B cell (primary cell): ENCODE measurements around the gene SNCB. TPM values are rescaled to one million over a fixed set of nuclear protein-coding genes. Genes with fewer than 3 reads are reported as not detected.

Source experiments
- ATAC-seq: fragments of 200-7000 bp; cut with Tn5 transposase; one replicate; pipeline ENCODE4 v1.10.0; 2021; ENCODE audit warnings: low read depth, mild to moderate bottlenecking, moderate number of reproducible peaks, moderate library complexity
- CTCF ChIA-PET: fragments of 350-600 bp; sonication (Branson Sonifier 250); formaldehyde crosslinking; loops from one replicate; lab custom pipeline; 2021; ENCODE audit warnings: antibody characterized with exemption, inconsistent platforms; lab: Charles Lee
- POLR2A ChIA-PET: fragments of 350-600 bp; sonication (Branson Sonifier 250); formaldehyde crosslinking; loops from one replicate; lab custom pipeline; 2021; ENCODE audit warnings: antibody characterized with exemption; lab: Charles Lee
- DNase-seq: peaks from one replicate; pipeline ENCODE4 v3.0.0; 2013
- H2AFZ ChIP-seq: 2 replicates; pipeline ENCODE4 v1.6.1; 2012; ENCODE audit warnings: mild to moderate bottlenecking, low read depth, low read length; ENCODE audit not compliant: insufficient read depth, poor library complexity, severe bottlenecking
- H3K27ac ChIP-seq, 2 donors: 1 replicate in 1 of 2; 2 replicates in 1 of 2; pipeline ENCODE4 v1.5.1; 2012 to 2013; ENCODE audit warnings: low read length in 2 of 2, mild to moderate bottlenecking in 2 of 2, moderate library complexity in 1 of 2
- H3K27me3 ChIP-seq, 4 experiments: fragments of 200-600 bp in 1 of 4; sonication (generic) in 1 of 4; replicated peaks in 1 of 4; 1 replicate in 2 of 4; 2 replicates in 2 of 4; pipeline versions ENCODE4 v1.6.1 to v1.7.0; 2013 to 2016; ENCODE audit warnings: low read length in 3 of 4, mild to moderate bottlenecking in 2 of 4, mixed read lengths in 1 of 4, moderate library complexity in 1 of 4; ENCODE audit not compliant: insufficient read depth in 4 of 4, control insufficient read depth in 3 of 4; ENCODE audit errors: control extremely low read depth in 1 of 4
- H3K36me3 ChIP-seq, 2 experiments: replicated peaks in 1 of 2; 1 replicate in 1 of 2; 2 replicates in 1 of 2; pipeline versions ENCODE4 v1.6.1 to v1.7.1; 2013; ENCODE audit warnings: low read length in 1 of 2; ENCODE audit not compliant: insufficient read depth in 2 of 2, control insufficient read depth in 1 of 2; ENCODE audit errors: control extremely low read depth in 1 of 2, extremely low read depth in 1 of 2
- H3K4me1 ChIP-seq, 2 donors: fragments of 200-600 bp in 1 of 2; sonication (generic) in 1 of 2; 1 replicate in 1 of 2; 2 replicates in 1 of 2; pipeline versions ENCODE4 v1.5.1 to v1.6.1; 2013 to 2017; ENCODE audit warnings: low read length in 2 of 2; ENCODE audit not compliant: control insufficient read depth in 2 of 2, insufficient read depth in 2 of 2
- H3K4me2 ChIP-seq: replicated peaks from 2 replicates; pipeline ENCODE3; 2012; ENCODE audit warnings: mild to moderate bottlenecking, low read depth, low read length; ENCODE audit not compliant: poor library complexity, severe bottlenecking
- H3K4me3 ChIP-seq, 5 experiments: fragments of 200-600 bp in 1 of 5; sonication (generic) in 1 of 5; 1 replicate in 3 of 5; 2 replicates in 2 of 5; pipeline versions ENCODE4 v1.5.1 to v1.7.0; 2011 to 2016; ENCODE audit warnings: low read length in 4 of 5, mild to moderate bottlenecking in 4 of 5, low read depth in 2 of 5, control low read depth in 1 of 5, moderate library complexity in 1 of 5; ENCODE audit not compliant: insufficient read depth in 1 of 5; ENCODE audit errors: control extremely low read depth in 1 of 5, extremely low read depth in 1 of 5
- H3K79me2 ChIP-seq: fragments of 200-600 bp; sonication (generic); one replicate; pipeline ENCODE4 v1.6.0; 2016; ENCODE audit warnings: low read length; ENCODE audit not compliant: control insufficient read depth, insufficient read depth
- H3K9ac ChIP-seq: fragments of 200-600 bp; sonication (generic); 2 replicates; pipeline ENCODE4 v1.6.1; 2017; ENCODE audit warnings: mild to moderate bottlenecking, low read length, moderate library complexity
- H3K9me3 ChIP-seq, 3 donors: one replicate each; pipeline versions ENCODE4 v1.6.1 to v1.7.1; 2013; ENCODE audit warnings: low read length in 2 of 3; ENCODE audit not compliant: control insufficient read depth in 2 of 3, insufficient read depth in 1 of 3; ENCODE audit errors: control extremely low read depth in 1 of 3
- H4K20me1 ChIP-seq: 2 replicates; pipeline ENCODE4 v1.6.0; 2012; ENCODE audit warnings: mild to moderate bottlenecking, low read length; ENCODE audit not compliant: insufficient read depth, control insufficient read depth, poor library complexity, severe bottlenecking
- H3K27ac Mint-ChIP-seq: one replicate; pipeline ENCODE4 v1.8.0; 2021; ENCODE audit warnings: mixed read lengths
- H3K27me3 Mint-ChIP-seq: one replicate; pipeline ENCODE4 v1.8.0; 2021; ENCODE audit warnings: mixed read lengths
- H3K4me1 Mint-ChIP-seq: one replicate; pipeline ENCODE4 v1.8.0; 2021; ENCODE audit warnings: mixed read lengths
- H3K4me3 Mint-ChIP-seq: one replicate; pipeline ENCODE4 v1.8.0; 2021; ENCODE audit warnings: mixed read lengths
- H3K9me3 Mint-ChIP-seq: one replicate; pipeline ENCODE4 v1.8.0; 2022; ENCODE audit warnings: mixed read lengths; ENCODE audit not compliant: insufficient read depth
- CTCF ChIP-seq: fragments of 200-600 bp; IDR thresholded peaks from one replicate; pipeline ENCODE4 v1.8.0; 2022; ENCODE audit warnings: antibody characterized with exemption, mild to moderate bottlenecking
- EZH2 ChIP-seq: IDR thresholded peaks from 2 replicates; pipeline ENCODE4 v1.6.1; 2012; ENCODE audit warnings: borderline replicate concordance, low read depth, mild to moderate bottlenecking, moderate library complexity, low read length; ENCODE audit not compliant: insufficient read depth, poor library complexity, severe bottlenecking
- WGBS: methylation state at CpG from one replicate; pipeline ENCODE4 v1.1.5; 2013; ENCODE audit warnings: missing lambda C conversion rate; ENCODE audit not compliant: insufficient coverage; 5-methylcytosine and 5-hydroxymethylcytosine counted together
- intact Hi-C: fragments of 100-400 bp; cut with micrococcal nuclease; formaldehyde crosslinking; loops from one replicate; pipeline ENCODE4 v1.10.0; 2022
- polyA plus RNA-seq: library from polyadenylated mRNA; depleted of rRNA; stranded (reverse); fragments of >200 nt; gene quantifications from 2 replicates; pipeline ENCODE4 v1.2.3, GENCODE V29; 2012
- total RNA-seq, 2 donors: library from RNA; stranded (reverse); fragments of 120-200 nt in 1 of 2; gene quantifications; 1 replicate in 1 of 2; 2 replicates in 1 of 2; pipeline versions ENCODE4 v1.2.3 to v1.2.4, GENCODE V29; 2013 to 2022

SNCB gene
- total and polyA plus RNA-seq, 2 donors (not counting 1 experiment from before 2014, with no cell fraction given): 0.09 TPM; not detected in 1

GRCh38 chr5:176654856-176655255 is 24.5 kb upstream of the SNCB start:
- H3K4me1 Mint-ChIP-seq: peaks cover 59% of the 10 kb centered on the region

More at GRCh38 chr5:176654856-176655255, 24.5 kb upstream of the SNCB start:
- H3K36me3 ChIP-seq: peaks cover 0 to 17% of the 10 kb centered on the region in 2 experiments
- no peak overlapping the region for H2AFZ ChIP-seq
- intact Hi-C loops: no loop called here
- TF ChIP-seq CTCF: no peak
- TF ChIP-seq EZH2: no peak
- H3K4me1 ChIP-seq: peaks cover 35 to 62% of the 10 kb centered on the region in 2 donors
- POLR2A ChIA-PET: interaction anchor here (0.6 kb wide), 1 partner anchor 118 kb away, joined by 3 read pairs; the partner anchor contains the start of gene RNF44
- DNase-seq (no peak), ATAC-seq (no peak)
- no peaks in the 10 kb centered on the region for H3K27me3 Mint-ChIP-seq
- WGBS: 96% methylated on average over 4 of the region's 14 CpGs
- no peak overlapping the region for H3K9ac ChIP-seq
- no peak overlapping the region for H3K27ac ChIP-seq
- no peaks in the 10 kb centered on the region for H3K27me3 ChIP-seq
- no peak overlapping the region for H3K4me3 Mint-ChIP-seq
- no peaks in the 10 kb centered on the region for H4K20me1 ChIP-seq
- H3K79me2 ChIP-seq: peaks cover 7% of the 10 kb centered on the region
- H3K9me3 ChIP-seq: no peaks in the 10 kb centered on the region
- H3K4me3 ChIP-seq: no peak overlapping the region
- H3K4me2 ChIP-seq: no peak overlapping the region
- H3K27ac Mint-ChIP-seq: no peak overlapping the region
- CTCF ChIA-PET: interaction anchor here (1.3 kb wide), 1 partner anchor 20 kb away, joined by 4 read pairs; no protein-coding TSS in a partner anchor
- no peaks in the 10 kb centered on the region for H3K9me3 Mint-ChIP-seq
